ENCODE data around the gene CRABP1.

DNA sequence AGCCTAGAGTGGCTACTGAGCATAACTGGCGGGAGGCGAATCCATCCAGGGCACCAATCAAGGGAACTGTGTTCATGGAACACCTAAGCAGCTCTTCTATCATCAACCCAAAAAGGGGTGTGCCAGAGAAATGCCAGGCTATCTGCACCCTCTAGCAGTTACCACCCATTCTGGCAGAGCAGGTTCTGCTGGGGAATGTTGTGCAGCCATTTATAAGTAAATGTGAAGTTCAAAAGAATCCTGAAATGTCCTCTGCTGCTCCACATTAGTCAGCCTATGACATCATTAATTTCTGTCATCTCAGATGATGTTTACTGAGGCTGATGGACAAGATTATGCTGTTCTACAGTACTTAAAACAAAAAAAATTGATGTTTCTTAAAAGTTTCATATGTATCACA lies 48.5 kb upstream of the CRABP1 start:
- TF ChIP-seq CTCF (IDR thresholded peaks at IDR 0.05; ENCODE audit: low read length) (no peak), EZH2phosphoT487 (IDR thresholded peaks at IDR 0.05; ENCODE audit: low read length) (no peak), EZH2 (optimal IDR thresholded peaks at IDR 0.05; ENCODE audit: low read depth, low read length) (no peak)
